ENCODE results near the gene NGEF. TPM values are rescaled to one million over a fixed set of nuclear protein-coding genes. Genes with fewer than 3 reads are reported as not detected.

The NGEF gene
- total and polyA plus RNA-seq, 9 of the 15 experiments (the other 6 are each of a cell fraction or from before 2014, with no cell fraction given) = 0.07 to 0.17 (median 0.09) TPM; not detected in 6

GRCh38 chr2:233012301-233012971 is 620 bp downstream of the NGEF start:
- Histone ChIP-seq H2AFZ (ENCODE audit: low read depth, low read length) (no peak overlapping the region), H3K9me3 (replicated peaks; ENCODE audit: control insufficient read depth, insufficient read depth, low read depth, low read length) (no peaks in the 10 kb centered on the region), H3K9ac (ENCODE audit: insufficient read depth in 1 of 2, low read depth in 2 of 2, low read length in 2 of 2) (no peak overlapping the region), H3K4me2 (ENCODE audit: insufficient read depth, low read length) (no peak overlapping the region), H3K27ac (ENCODE audit: extremely low read depth, low read depth, low read length) (no peak overlapping the region), H3K79me2 (ENCODE audit: control insufficient read depth, insufficient read depth, low read length) (no peaks in the 10 kb centered on the region), H3K9me1 (ENCODE audit: control insufficient read depth, insufficient read depth, low read length) (no peaks in the 10 kb centered on the region), H3K4me1 (replicated peaks in 1 of 2; ENCODE audit: control insufficient read depth in 2 of 2, insufficient read depth in 2 of 2, low read length in 2 of 2) (no peaks in the 10 kb centered on the region), H3K4me3 (no peak overlapping the region), H3K36me3 (ENCODE audit: control insufficient read depth, insufficient read depth, low read length) (no peaks in the 10 kb centered on the region), H4K20me1 (replicated peaks; ENCODE audit: control insufficient read depth, insufficient read depth, low read length) (no peaks in the 10 kb centered on the region), H3K27me3 (ENCODE audit: control insufficient read depth in 2 of 2, insufficient read depth in 2 of 2, low read length in 2 of 2) (peaks cover 0 to 15% of the 10 kb centered on the region in 2 experiments; a peak in 2 of 5 replicates)
- intact Hi-C loops (cut with micrococcal nuclease) (no loop called here), in situ Hi-C loops (cut with MboI) (no loop called here)
- no peak for FAIRE-seq
- ChIA-PET POLR2A (interaction anchor here (0.6 to 0.7 kb wide), 2 partner anchors 35 to 123 kb away, joined by 3 read pairs; no protein-coding TSS in a partner anchor), CTCF (ENCODE audit: low intra/inter-chr PET ratio) (no interaction called here)
- no peak for ATAC-seq
- DNase-seq (ENCODE audit: extremely low read depth in 1 of 4, low spot score in 3 of 4) = no peak
- BruUV-seq (replicated peaks) = no TSS peak
- TF ChIP-seq CXXC5 (CRISPR knock-in tag; IDR thresholded peaks at IDR 0.05) (no peak), ARID1B (IDR thresholded peaks at IDR 0.05) (no peak), ZNF507 (tag; conservative IDR thresholded peaks at IDR 0.05) (no peak), NUFIP1 (IDR thresholded peaks at IDR 0.05; ENCODE audit: partially characterized antibody) (no peak)
- 9% methylated on average over 11 of the region's 12 CpGs for whole genome bisulfite sequencing (ENCODE audit: insufficient coverage, low coverage, missing lambda C conversion rate)

GRCh38 chr2:233011702-233012131 is 1.3 kb downstream of the NGEF start:
- WGBS (ENCODE audit: insufficient coverage, low coverage, missing lambda C conversion rate) = 20% methylated on average over 1 of the region's 1 CpG
- no peak for ATAC-seq
- CTCF ChIA-PET (ENCODE audit: low intra/inter-chr PET ratio) = no interaction called here
- TF ChIP-seq HBP1 (CRISPR knock-in tag; IDR thresholded peaks at IDR 0.05) (no peak), XRCC5 (IDR thresholded peaks at IDR 0.05; ENCODE audit: low read depth, low read length) (no peak), HDGF (IDR thresholded peaks at IDR 0.05) (no peak), ZNF699 (CRISPR knock-in tag; IDR thresholded peaks at IDR 0.05; ENCODE audit: insufficient replicate concordance) (no peak), ZBTB8A (IDR thresholded peaks at IDR 0.05; ENCODE audit: partially characterized antibody) (no peak), CREB3 (tag; conservative IDR thresholded peaks at IDR 0.05; ENCODE audit: low read depth) (no peak), ZNF785 (CRISPR knock-in tag; IDR thresholded peaks at IDR 0.05) (no peak), MAX (CRISPR knock-in tag; IDR thresholded peaks at IDR 0.05) (no peak), CREBBP (IDR thresholded peaks at IDR 0.05; ENCODE audit: low read depth, low read length) (no peak), NCOA1 (IDR thresholded peaks at IDR 0.05; ENCODE audit: low read depth) (no peak), ZNF75A (CRISPR knock-in tag; IDR thresholded peaks at IDR 0.05) (no peak)

More at GRCh38 chr2:233011702-233012131, 1.3 kb downstream of the NGEF start:
- no peak for FAIRE-seq
- H3K36me3 ChIP-seq (ENCODE audit: control insufficient read depth, insufficient read depth, low read length) = no peaks in the 10 kb centered on the region
- H3K27me3 ChIP-seq (ENCODE audit: control insufficient read depth in 2 of 2, insufficient read depth in 2 of 2, low read length in 2 of 2) = peaks cover 0 to 15% of the 10 kb centered on the region in 2 experiments; a peak in 2 of 5 replicates
- H3K4me3 ChIP-seq = no peak overlapping the region
- intact Hi-C loops (cut with micrococcal nuclease) = no loop called here
- H3K9me1 ChIP-seq (ENCODE audit: control insufficient read depth, insufficient read depth, low read length) = no peaks in the 10 kb centered on the region
- H2AFZ ChIP-seq (ENCODE audit: low read depth, low read length) = no peak overlapping the region
- POLR2A ChIA-PET = interaction anchor here (0.5 to 0.7 kb wide), 2 partner anchors 21 to 35 kb away, joined by 3 read pairs; partner anchors contain the start of gene NEU2
- no TSS peak for BruUV-seq (replicated peaks)
- no peaks in the 10 kb centered on the region for H4K20me1 ChIP-seq (replicated peaks; ENCODE audit: control insufficient read depth, insufficient read depth, low read length)
- no peak overlapping the region for H3K4me2 ChIP-seq (ENCODE audit: insufficient read depth, low read length)
- no peak overlapping the region for H3K27ac ChIP-seq (ENCODE audit: extremely low read depth, low read depth, low read length)
- no peaks in the 10 kb centered on the region for H3K79me2 ChIP-seq (ENCODE audit: control insufficient read depth, insufficient read depth, low read length)
- no peak overlapping the region for H3K9ac ChIP-seq (ENCODE audit: insufficient read depth in 1 of 2, low read depth in 2 of 2, low read length in 2 of 2)
- no peaks in the 10 kb centered on the region for H3K4me1 ChIP-seq (replicated peaks in 1 of 2; ENCODE audit: control insufficient read depth in 2 of 2, insufficient read depth in 2 of 2, low read length in 2 of 2)
- no peaks in the 10 kb centered on the region for H3K9me3 ChIP-seq (replicated peaks; ENCODE audit: control insufficient read depth, insufficient read depth, low read depth, low read length)
- no peak for DNase-seq (ENCODE audit: extremely low read depth in 1 of 4, low spot score in 3 of 4)
- in situ Hi-C loops (cut with MboI) = no loop called here

Measured in K562 (cell line).